HTERT RPE-1 (cell line): ENCODE measurements around the gene ABHD10.

ENCODE experiments used
- in situ Hi-C: fragments of 300-500 bp; cut with MboI; formaldehyde crosslinking; loops from 4 replicates; pipeline ENCODE4 v1.14.3; 2020; ENCODE audit warnings: low sequenced_read_pairs

The ABHD10 gene

DNA sequence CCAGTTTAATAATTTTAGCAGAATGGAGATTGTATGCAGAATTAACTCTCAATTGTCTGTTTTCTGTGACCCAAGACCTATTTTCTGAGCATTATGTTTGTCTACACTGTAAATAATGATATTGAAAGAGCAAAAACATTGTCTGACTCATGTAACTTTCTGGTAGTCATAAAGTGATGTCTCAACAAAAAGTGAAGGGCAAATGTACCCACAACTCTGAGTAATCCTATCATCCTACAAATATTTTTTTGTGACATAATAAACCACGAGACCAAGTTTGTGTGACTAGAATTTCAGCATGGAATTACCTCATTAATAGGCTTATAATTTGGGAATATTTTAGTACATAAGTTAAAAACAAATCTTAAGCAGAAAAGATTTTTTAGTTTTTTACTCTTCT, 15.4 kb upstream of the ABHD10 start:
- in situ Hi-C loops: no loop called here

DNA sequence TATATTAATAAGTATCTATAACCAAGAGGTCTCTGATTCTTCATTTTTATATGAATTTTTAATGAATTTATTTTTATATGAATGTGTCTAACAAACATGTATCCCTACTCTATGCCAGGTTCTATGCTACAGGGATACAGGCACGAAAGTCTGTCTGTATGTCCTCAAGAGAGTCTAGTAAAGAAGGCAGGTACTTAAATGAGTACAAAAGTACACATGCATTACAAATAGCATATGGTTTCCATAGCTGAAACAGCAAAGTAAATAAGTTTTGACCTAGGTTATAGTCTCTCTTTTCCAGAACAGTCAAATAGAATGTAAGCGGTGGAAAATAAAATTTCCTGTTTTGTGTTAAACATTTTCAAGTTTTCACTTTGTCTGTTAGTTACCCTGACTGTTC, 13.3 kb upstream of the ABHD10 start:
- in situ Hi-C loops: no loop called here

DNA sequence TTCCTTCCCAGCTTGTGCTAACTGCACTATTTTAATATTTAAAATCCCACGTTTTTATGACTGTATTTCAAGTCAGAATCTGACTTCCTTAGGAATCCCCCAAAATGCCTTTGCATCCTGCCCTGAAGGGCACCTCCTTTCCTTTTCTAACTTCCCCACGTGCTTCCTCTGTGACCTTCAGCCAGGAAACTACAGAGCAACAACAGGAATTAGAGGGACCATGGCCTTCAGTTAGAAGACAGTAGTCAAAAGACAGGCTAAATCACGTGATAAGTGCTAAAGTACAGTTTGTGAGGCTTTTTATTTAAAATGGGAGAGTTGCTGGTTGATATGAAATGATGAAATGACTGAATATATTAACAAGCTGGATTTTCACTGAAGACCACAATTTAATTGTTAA, 11.8 kb upstream of the ABHD10 start:
- in situ Hi-C loops: no loop called here

DNA sequence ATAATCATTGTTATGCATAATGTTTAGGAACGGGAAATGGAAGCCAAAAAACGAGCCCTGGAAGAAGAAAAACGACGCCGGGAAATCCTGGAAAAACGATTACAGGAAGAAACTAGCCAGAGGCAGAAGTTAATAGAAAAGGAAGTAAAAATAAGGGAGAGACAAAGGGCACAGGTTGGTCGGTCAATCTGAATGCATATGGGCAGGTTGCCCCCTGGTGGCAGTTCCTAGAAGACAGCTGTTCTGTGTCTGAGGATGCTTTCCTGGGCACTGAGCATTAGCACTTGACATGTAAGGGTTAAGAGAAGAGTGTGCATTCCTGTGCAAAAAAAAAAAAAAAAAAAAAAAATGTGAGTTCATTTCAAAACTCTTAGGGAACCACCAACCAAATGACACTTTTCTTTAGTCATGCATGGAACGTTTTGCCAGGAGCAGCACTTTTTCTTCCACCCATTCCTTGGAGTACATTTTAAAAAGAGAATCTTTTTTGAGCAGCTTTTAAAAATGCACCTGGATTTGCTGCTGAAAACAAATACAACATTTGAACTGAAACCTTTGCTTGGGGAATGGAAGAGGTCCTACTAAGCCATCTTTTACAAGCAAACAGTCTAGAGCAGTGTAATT, 11.1 kb upstream of the ABHD10 start:
- in situ Hi-C loops: no loop called here

DNA sequence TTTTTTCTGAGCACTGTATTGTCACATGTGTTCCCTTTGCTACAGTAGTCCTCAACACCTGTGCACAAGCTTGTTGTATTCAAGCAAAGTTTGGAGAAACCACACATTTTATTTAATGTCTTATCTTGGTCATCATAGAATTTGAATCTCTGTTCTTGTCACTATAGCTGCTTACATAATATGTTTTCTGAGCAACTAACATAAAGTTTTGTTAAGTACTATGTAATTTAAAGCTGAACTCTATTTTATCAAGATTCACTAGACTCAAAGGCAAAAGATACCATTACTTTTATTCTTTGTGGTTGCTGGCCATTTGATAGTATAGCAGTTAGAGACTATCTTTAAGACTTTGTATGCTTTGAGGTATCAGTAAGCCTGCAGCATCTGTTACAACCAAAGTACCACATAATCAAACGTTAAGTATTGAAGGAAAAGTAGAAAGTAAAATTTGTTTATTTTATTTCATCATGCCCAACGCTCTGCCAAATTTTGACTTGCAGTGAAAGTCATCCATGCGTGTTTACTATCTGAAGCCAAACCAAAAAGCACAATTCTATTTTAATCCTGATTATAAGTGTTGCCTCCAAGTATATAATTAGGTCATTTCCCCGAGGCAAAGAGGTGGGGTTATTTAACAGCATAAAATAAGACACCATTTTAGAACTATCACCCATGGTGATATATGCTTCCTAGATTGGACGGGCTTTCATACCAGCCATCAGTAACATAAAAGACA, 10.3 kb upstream of the ABHD10 start:
- in situ Hi-C loops: no loop called here

DNA sequence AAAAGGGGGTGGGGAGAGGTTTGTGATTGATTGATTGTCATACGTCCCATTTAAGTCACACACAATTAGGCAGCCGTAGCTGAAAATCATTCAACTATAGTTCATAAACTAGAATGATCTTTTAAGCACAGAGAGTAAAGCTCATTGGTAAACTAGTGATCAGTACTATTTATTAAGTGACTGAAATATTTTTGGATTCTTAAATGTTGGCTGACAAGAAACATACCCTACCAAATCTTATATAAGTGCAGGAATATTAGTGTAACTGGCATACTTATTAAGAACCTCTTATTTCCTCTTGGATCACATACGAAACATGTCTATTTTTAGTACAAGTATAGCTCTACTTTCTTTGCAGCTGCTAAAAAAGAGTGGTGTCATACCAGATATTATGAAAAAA, 8.4 kb upstream of the ABHD10 start:
- in situ Hi-C loops: no loop called here

DNA sequence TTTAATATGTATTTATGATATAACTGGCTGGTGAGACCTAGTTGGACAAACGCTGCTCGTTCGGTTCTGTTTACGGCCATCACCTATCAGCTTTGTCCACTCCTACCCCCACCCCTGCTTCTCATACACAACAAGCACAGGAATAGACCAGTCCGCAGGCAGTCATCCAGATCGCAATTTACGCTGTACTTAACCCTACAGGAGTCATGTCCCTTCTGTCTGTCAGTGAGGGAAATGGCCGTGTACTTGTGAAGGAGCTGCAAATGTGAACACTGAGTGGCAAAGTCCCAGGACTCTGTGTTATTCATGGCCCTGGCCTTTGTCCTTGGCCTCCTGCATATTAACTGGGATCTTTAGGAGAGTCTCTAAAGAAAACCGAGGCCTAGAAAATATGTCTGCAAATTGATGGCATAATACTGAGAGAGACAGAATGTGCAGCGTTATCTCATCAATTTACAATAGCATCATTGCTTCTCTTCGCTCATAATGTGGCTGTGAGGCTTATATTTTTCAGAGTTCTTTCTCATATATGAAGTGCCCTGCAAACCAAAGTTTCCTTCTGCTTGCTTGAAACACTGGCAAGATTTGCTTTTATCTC, 7.2 kb upstream of the ABHD10 start:
- in situ Hi-C loops: no loop called here

DNA sequence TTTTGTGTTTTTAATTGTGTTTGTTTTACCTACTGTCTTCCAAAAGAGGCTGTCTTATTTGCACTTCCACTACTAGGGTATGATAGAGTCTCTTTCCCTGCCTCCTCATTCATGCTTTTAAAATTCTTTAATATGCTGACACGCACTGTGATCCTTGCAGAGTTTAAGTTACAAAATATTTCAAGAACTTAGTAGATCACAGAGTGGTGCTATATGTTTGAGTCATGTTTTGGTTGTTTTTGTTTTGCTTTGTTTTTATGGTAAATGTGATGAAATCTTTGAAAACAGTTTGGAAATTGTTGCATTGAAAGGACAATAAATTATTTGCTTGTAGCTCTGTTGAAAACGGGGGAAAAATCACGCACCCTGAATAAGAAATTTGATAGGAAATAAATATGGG, 5.9 kb upstream of the ABHD10 start:
- in situ Hi-C loops: no loop called here

DNA sequence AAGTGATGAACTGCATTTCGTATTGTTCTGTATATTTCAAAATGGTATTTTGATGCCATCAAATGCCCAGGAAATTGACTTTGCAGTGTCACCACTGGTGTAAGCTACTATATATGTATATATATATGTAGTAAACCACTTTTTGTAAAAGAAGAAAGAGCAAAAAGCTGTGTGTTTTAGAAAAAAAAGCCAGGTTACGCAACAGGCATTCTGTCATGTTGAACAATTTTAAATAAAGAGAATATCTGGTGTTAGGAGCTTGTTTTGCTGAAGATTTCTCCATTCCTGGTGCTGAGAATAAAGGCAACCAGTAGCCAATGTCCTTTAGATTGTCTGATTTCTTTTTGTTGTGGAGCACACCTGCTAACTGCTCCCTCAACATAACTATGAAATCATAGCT, 3.7 kb upstream of the ABHD10 start:
- in situ Hi-C loops: no loop called here

DNA sequence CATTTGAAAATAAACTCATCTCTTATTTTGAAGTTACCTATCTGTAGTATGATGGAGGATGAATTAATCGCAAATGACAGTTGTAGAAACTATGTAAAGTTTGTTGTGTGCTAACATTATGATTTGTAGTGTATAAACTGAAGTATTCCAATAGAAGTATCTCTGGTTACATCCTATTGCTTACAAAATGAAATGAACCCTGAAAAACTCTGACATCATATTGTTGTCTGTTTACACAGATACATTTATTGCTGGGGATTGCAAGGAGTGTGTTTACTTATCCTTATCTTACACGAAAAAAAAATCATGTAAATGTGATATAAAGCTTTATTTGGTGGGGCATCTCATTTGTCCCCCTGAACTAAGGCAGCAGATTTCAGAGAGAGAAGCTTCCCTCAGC, 2.6 kb upstream of the ABHD10 start:
- in situ Hi-C loops: no loop called here

DNA sequence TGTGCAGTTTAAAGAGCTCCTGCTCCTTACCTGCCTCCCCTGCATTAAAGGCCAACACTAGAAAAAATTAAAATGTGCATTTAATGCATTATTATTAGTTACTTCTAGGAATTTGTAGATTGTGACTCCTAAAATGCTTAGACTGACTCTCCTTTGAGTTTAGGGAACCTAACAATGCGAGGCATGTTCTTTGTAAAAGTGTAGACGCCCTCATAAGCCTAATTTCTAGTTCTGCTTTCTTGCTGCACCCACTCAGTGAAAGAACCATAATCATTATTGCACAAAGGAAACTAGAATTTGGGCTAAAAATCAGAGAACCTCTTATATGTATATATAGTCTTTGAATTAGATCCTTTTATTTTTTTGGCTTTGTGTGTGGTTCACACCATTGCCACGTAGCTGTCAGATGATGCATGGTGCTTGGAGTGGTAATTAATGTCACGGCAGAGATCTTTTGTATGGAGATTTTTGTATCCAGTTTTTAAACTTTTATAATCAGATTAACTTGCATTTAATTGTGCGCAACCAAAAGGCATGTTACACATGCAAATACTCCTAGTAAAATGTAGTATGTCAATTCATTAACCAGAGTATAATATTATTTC, 710 bp downstream of the ABHD10 start:
- in situ Hi-C loops: no loop called here

DNA sequence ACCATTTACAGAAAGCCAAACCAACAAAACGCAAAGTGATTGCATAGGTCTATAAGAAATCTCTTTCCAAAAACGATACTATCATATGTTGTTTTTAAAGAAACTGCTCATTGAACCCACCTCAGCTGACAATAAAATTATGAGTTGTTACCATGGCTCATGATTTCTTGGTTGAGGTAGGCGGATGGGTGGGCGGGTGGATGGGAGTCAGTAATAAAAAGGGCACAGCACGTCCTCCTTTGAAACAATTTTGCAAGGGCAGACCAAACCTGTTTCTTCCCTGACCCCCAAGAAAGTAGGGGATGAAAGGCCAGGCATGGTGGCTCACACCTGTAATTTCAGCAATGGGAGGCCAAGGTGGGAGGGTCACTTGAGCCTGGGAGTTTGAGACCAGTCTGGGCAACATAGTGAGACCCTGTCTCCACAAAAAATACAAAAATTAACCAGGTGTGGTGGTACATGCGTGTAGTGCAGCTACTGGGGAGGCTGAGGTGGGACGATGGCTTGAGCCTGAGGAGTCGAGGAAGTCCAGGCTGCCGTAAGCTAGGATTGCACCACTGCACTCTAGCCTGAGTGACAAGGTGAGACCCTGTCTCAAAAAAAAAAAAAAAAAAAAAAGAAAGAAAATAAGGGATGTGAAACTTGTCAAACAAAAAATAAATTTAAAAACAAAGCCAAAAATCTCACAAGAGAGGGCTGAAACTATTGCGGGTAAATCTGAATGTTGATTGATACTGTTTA, 2.1 kb downstream of the ABHD10 start:
- in situ Hi-C loops: no loop called here

DNA sequence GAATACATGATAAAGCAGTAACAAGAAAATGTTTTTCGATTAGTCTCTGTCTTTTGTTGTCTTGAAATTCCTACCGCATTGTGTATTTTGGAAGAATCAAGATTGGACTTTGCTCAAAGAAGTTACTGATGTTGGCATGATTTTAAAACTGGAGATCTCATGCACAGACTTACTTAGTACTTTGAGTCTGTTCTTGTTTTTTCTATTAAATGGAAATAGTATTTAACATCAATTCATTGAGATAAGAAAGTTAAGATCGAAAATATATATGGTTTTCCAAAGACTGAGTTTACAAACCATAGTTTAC, 2.6 kb downstream of the ABHD10 start:
- in situ Hi-C loops: no loop called here

DNA sequence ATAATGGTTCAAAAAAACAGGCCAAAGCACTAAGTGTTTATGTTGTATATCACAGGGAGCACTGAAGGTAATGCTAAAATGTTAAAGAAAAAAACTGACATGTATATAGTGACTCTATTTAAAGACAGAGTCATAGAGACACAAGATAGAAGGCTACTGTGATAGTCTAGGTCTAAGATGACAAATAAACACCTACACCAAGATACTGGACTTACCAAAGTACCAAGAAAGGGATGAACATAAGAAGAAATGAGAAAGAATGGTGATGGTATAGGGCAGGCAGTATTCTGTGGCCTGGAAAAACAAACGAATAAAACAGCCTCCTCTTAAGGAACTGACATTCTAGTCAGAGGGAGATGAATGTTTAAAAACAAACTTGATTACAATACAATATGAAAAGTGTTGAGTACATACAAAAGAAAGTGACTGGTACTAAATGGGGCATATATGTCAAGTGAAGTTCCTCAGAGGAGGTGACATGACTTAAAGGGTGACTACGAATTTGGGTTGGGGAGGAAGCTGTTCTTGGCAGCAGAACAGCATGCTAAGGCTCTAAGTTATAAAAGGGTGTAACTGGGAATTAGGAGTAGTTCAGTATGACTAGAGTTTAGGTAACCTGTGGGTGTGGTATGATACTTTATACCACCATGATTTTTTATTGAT, 5.9 kb downstream of the ABHD10 start:
- in situ Hi-C loops: no loop called here

DNA sequence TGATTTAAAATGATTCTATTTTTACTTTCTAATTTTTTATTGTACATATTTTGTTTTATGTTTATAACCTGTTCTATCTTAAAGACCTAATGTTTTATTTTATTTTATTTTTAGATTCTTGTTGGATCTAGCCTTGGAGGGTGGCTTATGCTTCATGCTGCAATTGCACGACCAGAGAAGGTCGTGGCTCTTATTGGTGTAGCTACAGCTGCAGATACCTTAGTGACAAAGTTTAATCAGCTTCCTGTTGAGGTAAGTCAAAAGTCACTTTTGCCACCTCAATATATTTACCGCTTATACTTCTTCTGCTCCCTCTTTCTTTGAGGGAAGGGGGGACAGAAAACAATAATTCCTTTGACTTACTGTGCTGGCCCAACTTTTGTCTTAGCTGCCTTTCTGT, 8.0 kb downstream of the ABHD10 start:
- in situ Hi-C loops: no loop called here

DNA sequence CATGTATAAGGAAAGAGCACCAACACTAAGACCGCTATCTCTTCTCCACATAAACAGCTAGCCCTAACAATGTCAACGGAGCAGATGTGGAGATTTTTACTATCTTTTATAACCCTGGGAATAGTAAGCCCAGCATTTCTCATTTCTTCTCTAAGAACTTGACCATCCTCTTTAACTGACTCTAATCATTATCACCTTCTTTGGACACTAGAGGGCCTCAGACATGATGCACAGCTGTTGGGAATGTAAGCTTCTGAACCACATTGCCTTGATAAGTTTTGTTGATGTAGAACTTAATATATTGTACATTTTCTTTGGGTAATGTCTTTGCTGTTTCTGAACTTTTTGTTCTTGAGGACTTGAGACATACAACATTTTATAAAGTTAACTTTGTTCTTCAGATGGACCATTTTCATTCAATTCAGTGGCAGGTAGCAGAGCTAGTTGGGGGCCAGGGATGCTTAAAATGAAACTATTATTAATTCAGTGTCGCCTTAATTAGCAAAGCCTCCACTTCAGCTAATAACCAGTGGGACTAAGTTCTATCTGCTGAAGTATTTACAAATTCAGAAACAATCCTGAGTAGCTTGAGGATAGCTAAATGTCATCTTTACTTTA, 10.3 kb downstream of the ABHD10 start:
- in situ Hi-C loops: no loop called here

DNA sequence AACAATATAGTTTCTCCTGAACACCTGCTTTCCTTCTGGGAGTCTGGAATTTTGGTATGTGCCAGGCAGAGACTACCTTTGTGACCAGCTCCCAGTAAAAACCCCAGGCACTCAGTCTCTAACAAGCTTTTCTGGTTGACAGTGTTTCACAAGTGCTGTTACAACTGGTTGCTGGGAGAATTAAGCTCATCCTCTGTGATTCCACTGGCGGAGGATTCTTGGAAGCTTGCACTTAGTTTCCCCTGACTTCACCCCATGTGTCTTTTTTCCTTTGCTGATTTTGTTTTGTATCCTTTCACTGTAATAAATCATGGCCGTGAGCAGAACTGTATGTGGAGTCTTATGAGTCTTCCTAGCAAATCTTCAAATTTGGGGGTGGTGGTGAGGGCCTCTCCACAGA, 14.2 kb downstream of the ABHD10 start:
- in situ Hi-C loops: no loop called here

DNA sequence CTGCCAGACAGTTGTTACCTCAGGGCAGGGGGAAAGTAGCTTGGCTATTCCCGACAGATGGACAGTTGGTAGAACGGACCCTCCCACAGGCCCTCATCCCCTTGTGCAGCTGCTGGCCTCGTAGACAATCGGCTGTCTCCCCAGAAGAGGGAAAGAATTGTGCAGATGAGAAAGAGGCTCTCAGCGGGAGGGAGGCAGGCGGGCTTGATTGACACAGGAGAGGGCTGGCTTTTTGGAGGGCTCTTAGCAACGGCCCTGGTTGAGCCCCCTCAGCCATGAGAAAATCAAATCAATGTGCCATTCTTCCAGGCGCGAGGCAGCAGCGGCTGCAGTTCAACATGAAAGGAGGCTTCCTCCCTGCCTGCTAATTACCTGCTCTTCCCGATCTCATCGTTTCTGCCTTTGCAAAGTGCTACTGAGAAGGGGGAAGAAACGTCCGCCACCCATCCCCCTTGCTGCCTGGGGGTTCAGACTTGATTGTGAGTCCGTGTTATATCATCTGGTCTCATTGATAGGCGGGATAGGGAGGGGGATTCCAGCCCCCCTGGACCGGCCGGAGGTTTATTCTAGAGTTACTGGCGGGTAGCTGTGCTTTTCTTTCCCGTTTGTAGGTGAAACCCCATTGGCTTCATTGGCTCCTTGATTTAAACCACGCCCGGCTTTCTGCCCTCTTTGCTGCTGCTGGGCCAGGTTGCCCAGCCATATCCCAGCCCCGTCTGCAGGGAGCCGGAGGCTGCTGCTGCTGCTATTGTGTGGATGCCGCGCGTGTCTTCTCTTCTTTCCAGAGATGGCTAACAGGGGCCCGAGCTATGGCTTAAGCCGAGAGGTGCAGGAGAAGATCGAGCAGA, 20.0 kb downstream of the ABHD10 start, which contains the start of gene TAGLN3:
TAGLN3 (plus strand) TSS at position 287 of the 848 bp plus-strand sequence; CDS start at position 788, 501 bp downstream.
- in situ Hi-C loops: no loop called here

DNA sequence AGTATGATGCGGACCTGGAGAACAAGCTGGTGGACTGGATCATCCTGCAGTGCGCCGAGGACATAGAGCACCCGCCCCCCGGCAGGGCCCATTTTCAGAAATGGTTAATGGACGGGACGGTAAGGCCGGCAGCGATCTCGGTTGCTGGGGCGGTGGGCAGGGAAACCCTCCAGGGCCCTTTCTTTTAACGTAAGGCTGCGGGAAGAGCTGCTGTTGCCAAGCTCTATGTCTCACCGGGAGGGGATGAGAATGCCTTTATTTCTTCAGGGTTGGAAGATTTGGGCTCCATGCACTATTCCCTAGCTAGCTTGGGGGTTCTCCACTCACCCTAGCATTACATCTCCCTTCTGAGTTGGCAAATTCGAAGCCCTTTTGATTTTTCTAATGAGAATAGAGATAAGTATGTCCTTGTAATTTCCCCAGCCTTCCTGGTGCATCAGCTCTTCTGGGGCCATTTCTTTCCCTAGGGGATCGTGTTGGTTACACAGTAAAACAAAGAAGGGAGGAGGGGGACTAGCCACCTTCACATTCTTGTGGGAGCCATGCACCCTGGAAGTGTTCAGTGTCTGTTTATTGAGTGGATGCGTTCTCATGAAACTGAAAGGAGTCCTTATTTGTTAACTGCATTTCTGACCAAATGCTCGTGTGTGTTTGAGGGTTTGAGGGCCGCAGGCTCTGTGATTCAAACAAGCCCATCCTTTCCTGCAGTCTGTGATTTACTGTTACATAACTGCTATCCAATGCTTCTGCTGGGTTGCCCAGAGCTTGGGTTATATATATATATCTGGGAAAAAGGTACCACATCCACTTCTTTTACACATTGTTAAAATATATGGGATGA, 20.9 kb downstream of the ABHD10 start:
- in situ Hi-C loops: no loop called here
